Measurements from ENCODE around the gene IGF2BP2. TPM values are rescaled to one million over a fixed set of nuclear protein-coding genes. Genes with fewer than 3 reads are reported as not detected.
A peak's percentile ranks its signal among the peaks of the same experiment; 100 is the strongest.
"Not testable (repeated sequence)": the region's sequence is repeated elsewhere in the genome, so short reads cannot be mapped to it uniquely, and the experiment has no call there.

IGF2BP2 gene
- 29.2 and 31.5 TPM in 2 replicates for total RNA-seq (2014; rRNA removed; shearing (Covaris generic))

- peak; percentile 82 for DNase-seq (ENCODE audit: low read depth)
Measured at GRCh38 chr3:185825006-185825638, at the start of gene IGF2BP2. Gene IGF2BP2 (minus strand): TSS chr3:185825042. CDS start chr3:185824960, 82 bp downstream.

DNA sequence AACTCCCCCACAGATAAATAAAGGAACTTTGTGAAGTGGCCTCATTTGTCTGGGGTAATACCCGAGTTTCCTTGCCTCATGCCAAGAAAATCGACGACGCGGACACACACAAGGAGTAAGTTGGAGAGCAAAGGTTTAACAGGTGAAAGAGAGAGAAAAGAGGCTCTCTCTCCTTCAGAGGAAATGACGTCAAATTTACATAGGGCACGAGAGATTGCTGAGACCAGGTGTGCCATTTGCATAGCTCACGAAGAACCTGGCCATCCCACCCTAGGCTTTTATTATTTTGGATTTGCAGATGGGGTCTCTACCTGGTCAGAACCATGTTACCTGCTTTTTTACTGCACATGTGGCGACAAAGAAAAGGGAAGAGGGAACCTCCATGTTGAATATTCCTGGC, 49.3 kb upstream of the IGF2BP2 start:
- DNase-seq (ENCODE audit: low read depth) = no peak

- no peak for DNase-seq (ENCODE audit: low read depth)
Measured at GRCh38 chr3:185867650-185868049, 42.8 kb upstream of the IGF2BP2 start.

DNA sequence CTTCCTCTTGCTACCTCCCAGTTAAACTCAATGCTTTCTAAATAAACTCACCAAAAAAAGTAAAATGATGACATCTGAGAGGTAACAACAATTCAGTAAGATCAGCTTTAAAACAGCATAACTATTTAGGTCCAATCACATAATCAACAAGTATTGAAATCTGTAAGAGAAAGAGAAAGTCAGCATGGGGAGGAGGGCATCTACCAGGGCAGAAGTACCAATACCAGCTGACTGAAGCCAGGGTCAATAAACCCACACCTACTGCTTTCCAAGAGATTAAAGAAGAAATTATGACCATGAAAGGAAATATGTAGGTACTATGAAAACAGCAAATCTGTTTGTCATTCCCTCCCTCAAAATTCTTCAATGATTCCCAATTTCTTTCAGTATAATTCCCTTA, 42.2 kb upstream of the IGF2BP2 start:
- DNase-seq (ENCODE audit: low read depth) = no peak

- no peak for DNase-seq (ENCODE audit: low read depth)
Measured at GRCh38 chr3:185866555-185866954, 41.7 kb upstream of the IGF2BP2 start.

GRCh38 chr3:185865247-185865646, 40.4 kb upstream of the IGF2BP2 start:
- DNase-seq (ENCODE audit: low read depth) = no peak

GRCh38 chr3:185864767-185865166, 39.9 kb upstream of the IGF2BP2 start:
- DNase-seq (ENCODE audit: low read depth) = no peak

GRCh38 chr3:185862920-185863319, 38.1 kb upstream of the IGF2BP2 start:
- no peak for DNase-seq (ENCODE audit: low read depth)

GRCh38 chr3:185859294-185859972, 34.6 kb upstream of the IGF2BP2 start:
- DNase-seq (ENCODE audit: low read depth) = no peak

DNA sequence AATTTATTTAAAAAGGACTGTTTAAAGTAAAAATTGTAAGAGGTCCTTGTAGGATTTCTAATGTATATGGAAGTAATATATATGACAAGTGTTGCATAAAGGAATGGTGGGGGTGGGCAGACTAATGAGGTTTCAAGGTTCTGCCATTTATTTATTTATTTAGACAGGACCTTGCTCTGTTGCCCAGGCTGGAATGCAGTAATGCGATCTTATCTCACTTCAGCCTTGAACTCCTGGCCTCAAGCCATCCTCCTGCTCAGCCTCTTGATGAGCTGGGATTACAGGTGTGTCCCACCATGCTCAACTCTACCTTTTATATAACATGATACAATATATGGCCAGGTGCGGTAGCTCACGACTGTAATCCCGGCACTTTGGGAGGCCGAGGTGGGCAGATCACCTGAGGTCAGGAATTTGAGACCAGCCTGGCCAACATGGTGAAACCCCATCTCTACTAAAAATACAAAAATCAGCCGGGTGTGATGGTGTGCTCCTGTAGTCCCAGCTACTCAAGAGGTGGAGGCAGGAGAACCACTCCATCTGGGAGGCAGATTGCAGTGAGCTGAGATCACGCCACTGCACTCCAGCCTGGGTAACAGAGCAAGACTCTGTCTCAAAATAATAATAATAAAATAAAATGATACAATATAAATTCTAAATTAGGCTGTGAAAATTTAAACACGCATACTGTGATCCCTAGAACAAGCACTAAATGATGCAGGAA, 33.8 kb upstream of the IGF2BP2 start:
- DNase-seq (ENCODE audit: low read depth) = no peak

DNA sequence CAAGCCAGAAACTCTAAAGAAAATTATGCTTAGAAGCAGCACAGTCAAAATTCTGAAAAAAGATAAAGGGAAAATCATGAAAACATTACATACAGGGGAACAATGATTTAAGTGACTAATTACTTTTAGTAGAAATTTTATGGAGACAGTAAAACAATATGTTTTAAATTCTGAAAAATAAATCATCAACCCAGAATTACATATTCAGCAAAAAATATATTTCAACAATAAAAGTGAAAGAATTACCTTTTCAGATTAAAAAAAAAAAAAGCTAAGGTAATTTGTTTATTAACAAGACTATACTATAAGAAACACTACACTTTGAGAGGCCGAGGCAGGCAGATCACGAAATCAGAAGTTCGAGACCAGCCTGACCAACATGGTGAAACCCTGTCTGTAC, 32.4 kb upstream of the IGF2BP2 start:
- no peak for DNase-seq (ENCODE audit: low read depth)

DNA sequence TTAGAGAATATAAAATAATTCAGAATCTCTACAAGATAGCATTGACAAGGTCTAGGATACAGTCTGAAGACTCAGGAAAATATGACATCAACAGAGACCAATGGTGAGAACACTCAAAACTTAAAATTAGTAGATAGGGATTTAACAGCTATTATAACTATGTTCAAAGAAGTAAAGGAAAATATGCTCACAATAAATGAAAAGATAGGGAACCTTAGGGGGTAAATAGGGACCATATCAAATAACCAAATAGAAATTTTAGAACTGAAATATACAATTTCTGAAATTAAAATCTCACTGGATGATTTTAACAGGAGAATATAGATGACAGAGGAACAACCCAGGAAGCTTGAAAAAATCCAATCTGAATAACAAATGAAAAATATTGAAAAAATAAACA, 31.8 kb upstream of the IGF2BP2 start:
- DNase-seq (ENCODE audit: low read depth) = no peak

- not testable (repeated sequence) for DNase-seq (ENCODE audit: low read depth)
Measured at GRCh38 chr3:185853771-185854170, 28.9 kb upstream of the IGF2BP2 start.

DNA sequence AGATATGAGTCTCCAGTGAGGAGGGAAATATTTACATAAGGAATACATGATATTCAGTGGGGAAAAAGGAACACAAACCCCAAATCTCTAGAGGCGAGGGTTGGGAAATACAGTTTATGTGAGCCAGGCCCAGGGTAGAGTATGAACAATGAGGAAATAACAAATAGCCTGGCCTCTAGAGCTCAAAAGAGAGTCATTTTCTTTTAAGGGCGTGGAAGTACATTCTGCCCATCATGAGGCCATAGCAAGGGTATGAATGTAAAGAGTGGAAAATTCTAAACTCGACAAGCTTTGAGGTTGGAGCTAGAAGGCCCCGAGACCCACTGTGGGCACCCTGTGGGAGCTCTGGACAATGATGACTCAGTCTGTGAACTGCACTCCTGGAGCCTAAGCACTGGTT, 27.8 kb upstream of the IGF2BP2 start:
- DNase-seq (ENCODE audit: low read depth) = no peak

DNA sequence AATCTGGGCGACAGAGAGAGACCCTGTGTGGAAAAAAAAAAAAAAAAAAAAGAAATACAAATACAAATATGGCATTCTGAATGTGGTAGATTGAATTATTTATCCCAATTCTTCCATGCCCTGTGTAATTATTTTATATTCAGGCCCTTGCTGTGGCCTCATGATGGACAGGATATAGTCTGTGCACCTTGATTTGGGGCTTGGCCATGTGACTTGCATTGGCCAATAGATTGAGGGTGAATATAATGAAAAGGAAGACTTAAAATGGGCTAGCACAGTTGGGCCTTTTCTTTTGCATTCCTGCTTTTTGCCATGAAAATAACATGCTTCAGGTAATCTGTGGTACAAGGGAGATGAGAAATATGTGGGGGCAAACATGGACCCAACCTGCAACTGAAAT, 27.1 kb upstream of the IGF2BP2 start:
- no peak for DNase-seq (ENCODE audit: low read depth)

DNA sequence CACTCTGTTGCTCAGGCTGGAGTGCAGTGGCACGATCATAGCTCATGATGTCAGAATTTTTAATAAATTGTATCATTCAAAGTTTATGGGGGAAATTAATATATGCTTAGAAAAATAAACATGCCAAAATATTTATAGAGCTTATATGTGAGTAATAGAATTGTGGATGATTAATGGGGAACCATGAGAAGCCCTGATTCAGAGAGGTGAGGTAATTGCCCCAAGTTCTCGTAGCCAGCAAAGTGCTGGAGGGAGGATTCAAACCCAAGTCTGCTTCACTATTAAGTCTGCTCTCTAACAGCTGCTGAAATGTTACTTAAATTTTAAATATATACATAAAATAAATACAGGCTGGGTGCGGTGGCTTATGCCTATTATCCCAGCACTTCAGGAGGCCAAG, 26.2 kb upstream of the IGF2BP2 start:
- DNase-seq (ENCODE audit: low read depth) = no peak

DNA sequence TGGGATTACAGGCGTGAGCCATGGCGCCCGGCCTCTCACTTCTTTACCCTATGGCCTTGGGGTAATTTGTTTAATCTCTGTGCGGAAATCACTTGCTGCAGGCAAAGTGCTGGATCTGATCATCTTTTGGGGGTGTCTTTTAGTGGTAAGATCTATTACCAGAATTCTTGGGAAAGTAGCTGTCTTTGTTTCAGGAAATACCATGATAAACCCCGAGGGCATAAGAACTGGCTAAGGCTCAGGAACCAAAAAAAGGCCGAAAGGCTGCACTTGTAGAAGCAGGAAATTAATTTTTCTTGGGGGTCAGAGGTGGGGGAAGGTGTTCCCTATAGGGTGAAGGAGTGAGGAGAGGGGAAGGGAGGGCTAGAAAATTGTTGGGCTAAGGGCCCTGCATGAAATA, 22.7 kb upstream of the IGF2BP2 start:
- DNase-seq (ENCODE audit: low read depth) = peak; percentile 43

DNA sequence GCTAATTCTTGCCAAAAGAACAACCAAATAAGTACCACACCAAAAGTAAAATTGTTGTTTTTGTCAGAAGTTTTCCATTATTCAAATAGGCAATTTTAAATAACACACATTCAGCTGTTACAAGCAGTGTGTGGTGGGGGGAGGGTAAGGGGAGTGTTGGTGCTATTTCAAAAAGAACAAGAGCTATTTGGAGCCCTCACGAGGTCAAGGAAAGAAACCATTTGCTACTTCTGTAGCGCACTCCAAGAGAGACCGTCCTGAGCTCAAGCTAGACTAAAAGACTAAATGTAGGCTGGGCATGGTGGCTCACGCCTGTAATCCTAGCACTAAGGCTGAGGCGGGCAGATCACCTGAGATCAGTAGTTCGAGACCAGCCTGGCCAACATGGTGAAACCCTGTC, 21.2 kb upstream of the IGF2BP2 start:
- no peak for DNase-seq (ENCODE audit: low read depth)

DNA sequence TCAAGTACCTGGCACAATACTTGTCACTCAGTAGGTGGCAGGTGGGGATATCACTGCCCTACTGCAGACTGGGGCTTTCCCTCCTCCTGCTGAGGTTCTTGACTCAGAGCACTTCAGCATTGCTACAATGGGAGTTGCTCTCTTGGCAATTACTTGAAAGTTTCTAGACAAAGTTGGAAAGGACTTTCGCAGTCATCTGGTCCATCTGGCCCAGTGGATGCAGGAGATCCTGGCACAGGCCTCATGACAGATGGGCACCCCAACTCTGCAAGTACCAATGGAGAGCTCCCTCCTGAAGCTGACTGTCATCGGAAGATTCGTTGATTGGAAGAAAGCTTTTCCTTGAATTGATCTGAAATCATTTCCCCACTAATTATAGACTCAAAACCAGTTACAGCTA, 19.2 kb upstream of the IGF2BP2 start:
- no peak for DNase-seq (ENCODE audit: low read depth)

DNA sequence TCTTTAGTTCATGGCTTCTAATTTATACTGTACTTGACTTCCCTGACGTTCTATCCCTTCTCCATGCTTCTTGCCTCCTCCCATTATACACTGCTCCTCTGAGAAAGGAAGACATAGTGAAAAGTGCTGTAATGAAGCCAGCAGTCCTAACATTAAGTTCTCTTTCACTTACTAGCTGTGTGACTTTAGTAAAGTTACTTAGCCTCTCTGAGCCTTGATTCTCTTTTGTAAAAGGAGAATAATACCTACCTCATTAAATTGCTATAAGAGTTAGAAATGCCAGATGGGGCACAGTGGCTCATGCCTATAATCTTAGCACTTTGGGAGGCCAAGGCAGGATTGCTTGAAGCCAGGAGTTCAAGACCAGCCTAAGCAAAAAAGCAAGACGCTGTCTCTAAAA, 18.8 kb upstream of the IGF2BP2 start:
- DNase-seq (ENCODE audit: low read depth) = no peak

- no peak for DNase-seq (ENCODE audit: low read depth)
Measured at GRCh38 chr3:185843126-185843525, 18.3 kb upstream of the IGF2BP2 start.

- DNase-seq (ENCODE audit: low read depth) = no peak
Measured at GRCh38 chr3:185842241-185842640, 17.4 kb upstream of the IGF2BP2 start.

- DNase-seq (ENCODE audit: low read depth) = not testable (repeated sequence)
Measured at GRCh38 chr3:185838417-185838989, 13.7 kb upstream of the IGF2BP2 start.
